Measurements from ENCODE around the gene SLC25A21. TPM values are rescaled to one million over a fixed set of nuclear protein-coding genes. Genes with fewer than 3 reads are reported as not detected.

The SLC25A21 gene
- total and polyA plus RNA-seq, 2 of the 13 experiments (the other 11 are each of a cell fraction or from before 2014, with no cell fraction given): 1.9 to 2.9 TPM

GRCh38 chr14:37172936-37173614 is 669 bp upstream of the SLC25A21 start (continued):
- TF ChIP-seq, protein P1, sequence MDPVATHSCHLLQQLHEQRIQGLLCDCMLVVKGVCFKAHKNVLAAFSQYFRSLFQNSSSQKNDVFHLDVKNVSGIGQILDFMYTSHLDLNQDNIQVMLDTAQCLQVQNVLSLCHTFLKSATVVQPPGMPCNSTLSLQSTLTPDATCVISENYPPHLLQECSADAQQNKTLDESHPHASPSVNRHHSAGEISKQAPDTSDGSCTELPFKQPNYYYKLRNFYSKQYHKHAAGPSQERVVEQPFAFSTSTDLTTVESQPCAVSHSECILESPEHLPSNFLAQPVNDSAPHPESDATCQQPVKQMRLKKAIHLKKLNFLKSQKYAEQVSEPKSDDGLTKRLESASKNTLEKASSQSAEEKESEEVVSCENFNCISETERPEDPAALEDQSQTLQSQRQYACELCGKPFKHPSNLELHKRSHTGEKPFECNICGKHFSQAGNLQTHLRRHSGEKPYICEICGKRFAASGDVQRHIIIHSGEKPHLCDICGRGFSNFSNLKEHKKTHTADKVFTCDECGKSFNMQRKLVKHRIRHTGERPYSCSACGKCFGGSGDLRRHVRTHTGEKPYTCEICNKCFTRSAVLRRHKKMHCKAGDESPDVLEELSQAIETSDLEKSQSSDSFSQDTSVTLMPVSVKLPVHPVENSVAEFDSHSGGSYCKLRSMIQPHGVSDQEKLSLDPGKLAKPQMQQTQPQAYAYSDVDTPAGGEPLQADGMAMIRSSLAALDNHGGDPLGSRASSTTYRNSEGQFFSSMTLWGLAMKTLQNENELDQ (CRISPR knock-in tag; IDR thresholded peaks at IDR 0.05; ENCODE audit: borderline replicate concordance): no peak
- no peak for TF ChIP-seq RARA (CRISPR knock-in tag; IDR thresholded peaks at IDR 0.05)

- Histone ChIP-seq H2AFZ (ENCODE audit: low read length) (peak overlapping the region; percentile 91), H3K4me2 (ENCODE audit: low read depth, low read length) (peak overlapping the region; percentile 94), H4K20me1 (ENCODE audit: insufficient read depth, low read length) (no peaks in the 10 kb centered on the region), H3K9ac (ENCODE audit: insufficient read depth, low read depth, low read length) (peak overlapping the region; percentile 75), H3K9me3 (ENCODE audit: low read length) (no peaks in the 10 kb centered on the region), H3K79me2 (ENCODE audit: insufficient read depth, low read length) (no peaks in the 10 kb centered on the region), H3K36me3 (replicated peaks in 1 of 2; ENCODE audit: control insufficient read depth in 1 of 2, insufficient read depth in 2 of 2, low read length in 2 of 2) (no peaks in the 10 kb centered on the region), H3K4me1 (ENCODE audit: insufficient read depth, low read length) (peaks cover 14% of the 10 kb centered on the region), H3K27ac (ENCODE audit: extremely low read length, insufficient read depth, low read length) (peak overlapping the region; percentile 69), H3K27me3 (ENCODE audit: control insufficient read depth in 1 of 2, insufficient read depth in 2 of 2, low read length in 2 of 2) (peaks cover 0 to 12% of the 10 kb centered on the region in 2 experiments; a peak in 1 of 5 replicates), H3K4me3 (replicated peaks in 1 of 3; ENCODE audit: insufficient read depth in 1 of 3, low read depth in 2 of 3, low read length in 3 of 3) (peak overlapping the region; percentile 64 to 83 (median 71))
- intact Hi-C loops (cut with micrococcal nuclease; ENCODE audit: unreplicated experiment) (loop anchor here (1.0 to 10.0 kb wide), 2 partner anchors 27 to 1523 kb away; no protein-coding TSS in a partner anchor), in situ Hi-C loops (cut with HindIII; ENCODE audit: extremely low pct_ligation_motif_present, low pct_unique_long_range_greater_than_20kb) (no loop called here)
- ATAC-seq (peak; percentile 46), DNase-seq (ENCODE audit: low spot score) (no peak), FAIRE-seq (no peak)
- WGBS (ENCODE audit: low lambda C conversion rate): 4% methylated on average over 6 of the region's 6 CpGs
- TSS peak; percentile 68 for BruUV-seq (replicated peaks)
- CTCF ChIA-PET (ENCODE audit: low intra/inter-chr PET ratio, low total read pairs): no interaction called here
- TF ChIP-seq GMEB2 (CRISPR knock-in tag; IDR thresholded peaks at IDR 0.05; ENCODE audit: low read depth) (0 out of 2 replicates have a peak, but pooled peaks have one; percentile 34), ATF1 (CRISPR knock-in tag; IDR thresholded peaks at IDR 0.05) (peak; percentile 48; the same call in 1 of the 2 replicates), ZNF33A (CRISPR knock-in tag; IDR thresholded peaks at IDR 0.05; ENCODE audit: borderline replicate concordance) (no peak), ZNF660 (CRISPR knock-in tag; IDR thresholded peaks at IDR 0.05; ENCODE audit: borderline replicate concordance, low read depth) (no peak), THYN1 (CRISPR knock-in tag; IDR thresholded peaks at IDR 0.05; ENCODE audit: borderline replicate concordance, low read depth) (0 out of 2 replicates have a peak, but pooled peaks have one; percentile 80)
- POLR2A ChIA-PET: interaction anchor here (1.0 to 3.4 kb wide), 7 partner anchors 10 to 851 kb away, joined by 3 to 29 read pairs (median 4); partner anchors contain the start of genes MBIP and MIPOL1
Measured at GRCh38 chr14:37171678-37172023, 755 bp downstream of the SLC25A21 start.
